Activated effector memory CD4-positive, alpha-beta T cell treated with Interleukin-2 at 50 U/mL for 16 hours (primary cell): ENCODE data around the gene IGSF21.

Source experiments
- DNase-seq: peaks from one replicate; pipeline ENCODE4 v3.0.0-alpha.2; 2020

Gene IGSF21

GRCh38 chr1:18278946-18279345 lies 171.3 kb downstream of the IGSF21 start:
- no peak for DNase-seq

GRCh38 chr1:18279351-18280074 lies 171.9 kb downstream of the IGSF21 start:
- no peak for DNase-seq

GRCh38 chr1:18280956-18281355 lies 173.4 kb downstream of the IGSF21 start:
- no peak for DNase-seq

- DNase-seq: no peak
Observed at GRCh38 chr1:18282851-18283600, 175.4 kb downstream of the IGSF21 start.

- DNase-seq: no peak
Observed at GRCh38 chr1:18283601-18284385, 176.2 kb downstream of the IGSF21 start.

- DNase-seq: no peak
Observed at GRCh38 chr1:18284805-18285537, 177.4 kb downstream of the IGSF21 start.

- DNase-seq: no peak
Observed at GRCh38 chr1:18285538-18285924, 177.9 kb downstream of the IGSF21 start.

GRCh38 chr1:18288722-18289121 lies 181.1 kb downstream of the IGSF21 start:
- no peak for DNase-seq

- DNase-seq: no peak
Observed at GRCh38 chr1:18289597-18289996, 182.0 kb downstream of the IGSF21 start.

GRCh38 chr1:18290740-18291412 lies 183.3 kb downstream of the IGSF21 start:
- DNase-seq: no peak

GRCh38 chr1:18292531-18292930 lies 184.9 kb downstream of the IGSF21 start:
- no peak for DNase-seq

GRCh38 chr1:18293291-18293690 lies 185.7 kb downstream of the IGSF21 start:
- DNase-seq: no peak

- no peak for DNase-seq
Observed at GRCh38 chr1:18294437-18295176, 187.0 kb downstream of the IGSF21 start.

GRCh38 chr1:18297896-18298648 lies 190.5 kb downstream of the IGSF21 start:
- no peak for DNase-seq

GRCh38 chr1:18299441-18300338 lies 192.1 kb downstream of the IGSF21 start:
- DNase-seq: no peak

GRCh38 chr1:18300376-18300775 lies 192.8 kb downstream of the IGSF21 start:
- no peak for DNase-seq

- DNase-seq: no peak
Observed at GRCh38 chr1:18302788-18303413, 195.3 kb downstream of the IGSF21 start.

- DNase-seq: no peak
Observed at GRCh38 chr1:18304151-18304869, 196.7 kb downstream of the IGSF21 start.
